GM23248 (cell line): ENCODE measurements around the gene TPK1.

Experiments
- EZH2 ChIP-seq: fragments of 200-600 bp; sonication (generic); IDR thresholded peaks from 2 replicates; pipeline ENCODE4 v1.6.1; 2018; ENCODE audit warnings: antibody characterized with exemption, mild to moderate bottlenecking; ENCODE audit not compliant: insufficient read depth, poor library complexity, severe bottlenecking
- EZH2phosphoT487 ChIP-seq: fragments of 200-600 bp; sonication (generic); IDR thresholded peaks from 2 replicates; pipeline ENCODE4 v1.6.1; 2018; ENCODE audit warnings: antibody characterized with exemption, moderate library complexity, mild to moderate bottlenecking, low read depth; ENCODE audit not compliant: insufficient read depth

- no peak for TF ChIP-seq EZH2
- no peak for TF ChIP-seq EZH2phosphoT487
These were observed 396.1 kb downstream of the TPK1 start for GRCh38 chr7:144439717-144440205.
